HepG2 (cell line): ENCODE data around the gene NSUN3.

Source experiments
- CREB1 ChIP-seq, 2 experiments: fragments of 450-650 bp in 1 of 2; IDR thresholded peaks; 2 replicates each; pipeline ENCODE4 v1.6.1; 2016 to 2017; ENCODE audit warnings: control low read depth in 1 of 2, mild to moderate bottlenecking in 1 of 2, missing compliant biosample characterization in 1 of 2, missing genetic modification characterization in 1 of 2
- FOXK2 ChIP-seq: fragments of 450-650 bp; IDR thresholded peaks from 2 replicates; pipeline ENCODE4 v1.6.1; 2016
- PHB2 ChIP-seq: fragments of 450-650 bp; IDR thresholded peaks from 2 replicates; pipeline ENCODE4 v1.6.1; 2018; ENCODE audit not compliant: partially characterized antibody
- RBFOX2 ChIP-seq: fragments of 200-400 bp; formaldehyde crosslinking; IDR thresholded peaks from 2 replicates; pipeline ENCODE4 v1.6.1; 2017; ENCODE audit warnings: low read depth, mild to moderate bottlenecking, low read length
- SMAD1 ChIP-seq: sonication (generic); formaldehyde crosslinking; IDR thresholded peaks from 2 replicates; pipeline ENCODE4 v1.4.0; 2020; ENCODE audit warnings: missing genetic modification reagents, low read depth, mild to moderate bottlenecking, borderline replicate concordance
- TCF12 ChIP-seq, 2 experiments: fragments of 450-650 bp in 1 of 2; sonication (generic) in 1 of 2; formaldehyde crosslinking in 1 of 2; IDR thresholded peaks; 2 replicates each; pipeline versions ENCODE4 v1.6.1 to v1.8.0; 2017 to 2022; ENCODE audit warnings: antibody characterized with exemption in 1 of 2, mild to moderate bottlenecking in 1 of 2, missing genetic modification reagents in 1 of 2, moderate library complexity in 1 of 2
- ZFP36L1 ChIP-seq: sonication (generic); formaldehyde crosslinking; IDR thresholded peaks from 2 replicates; pipeline ENCODE4 v1.8.0; 2022; ENCODE audit warnings: mild to moderate bottlenecking, missing genetic modification reagents, moderate library complexity
- TF ChIP-seq, protein P1 (sequence below): IDR thresholded peaks from 2 replicates; pipeline ENCODE4 v1.6.1; 2016
- TF ChIP-seq, protein P2 (sequence below): sonication (generic); formaldehyde crosslinking; IDR thresholded peaks from 2 replicates; pipeline ENCODE4 v1.5.0; 2020; ENCODE audit warnings: mild to moderate bottlenecking, missing genetic modification reagents, moderate library complexity
- TF ChIP-seq, protein P3 (sequence below): sonication (generic); formaldehyde crosslinking; IDR thresholded peaks from 2 replicates; pipeline ENCODE4 v1.9.0; 2021; ENCODE audit warnings: missing genetic modification reagents, borderline replicate concordance

DNA sequence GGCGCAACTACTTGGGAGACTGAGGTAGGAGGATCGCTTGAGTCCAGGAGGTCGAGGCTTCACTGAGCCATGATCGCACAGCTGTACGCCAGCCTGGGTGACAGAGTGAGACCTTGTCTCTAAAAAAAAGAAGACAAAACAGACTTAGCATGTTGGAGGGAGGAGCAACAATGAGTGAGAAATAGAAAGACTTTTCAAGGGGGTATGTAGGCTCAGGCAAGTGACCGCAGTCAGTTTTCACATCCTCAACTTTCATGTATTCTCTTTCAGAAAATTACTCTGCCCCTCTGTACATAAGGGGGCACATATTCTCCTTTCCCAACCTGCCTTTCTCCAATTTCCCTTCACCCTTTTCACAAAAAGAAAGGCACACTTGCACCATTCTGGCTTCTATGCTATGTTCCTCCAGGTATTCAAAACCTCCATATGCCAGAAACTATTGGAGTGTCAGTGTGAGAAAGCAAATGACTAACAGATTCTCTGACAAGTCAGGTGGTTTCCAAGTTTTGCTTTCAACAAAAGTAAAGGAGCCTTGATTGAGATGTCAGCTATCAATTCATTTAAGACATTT lies 7.6 kb downstream of the NSUN3 start:
- no peak for TF ChIP-seq RBFOX2
- TF ChIP-seq CREB1 (IDR thresholded peaks at IDR 0.05): no peak
- TF ChIP-seq CREB1 (CRISPR knock-in tag; IDR thresholded peaks at IDR 0.05): no peak
- TF ChIP-seq, protein P1, sequence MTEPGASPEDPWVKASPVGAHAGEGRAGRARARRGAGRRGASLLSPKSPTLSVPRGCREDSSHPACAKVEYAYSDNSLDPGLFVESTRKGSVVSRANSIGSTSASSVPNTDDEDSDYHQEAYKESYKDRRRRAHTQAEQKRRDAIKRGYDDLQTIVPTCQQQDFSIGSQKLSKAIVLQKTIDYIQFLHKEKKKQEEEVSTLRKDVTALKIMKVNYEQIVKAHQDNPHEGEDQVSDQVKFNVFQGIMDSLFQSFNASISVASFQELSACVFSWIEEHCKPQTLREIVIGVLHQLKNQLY (CRISPR knock-in tag): no peak
- TF ChIP-seq, protein P2, sequence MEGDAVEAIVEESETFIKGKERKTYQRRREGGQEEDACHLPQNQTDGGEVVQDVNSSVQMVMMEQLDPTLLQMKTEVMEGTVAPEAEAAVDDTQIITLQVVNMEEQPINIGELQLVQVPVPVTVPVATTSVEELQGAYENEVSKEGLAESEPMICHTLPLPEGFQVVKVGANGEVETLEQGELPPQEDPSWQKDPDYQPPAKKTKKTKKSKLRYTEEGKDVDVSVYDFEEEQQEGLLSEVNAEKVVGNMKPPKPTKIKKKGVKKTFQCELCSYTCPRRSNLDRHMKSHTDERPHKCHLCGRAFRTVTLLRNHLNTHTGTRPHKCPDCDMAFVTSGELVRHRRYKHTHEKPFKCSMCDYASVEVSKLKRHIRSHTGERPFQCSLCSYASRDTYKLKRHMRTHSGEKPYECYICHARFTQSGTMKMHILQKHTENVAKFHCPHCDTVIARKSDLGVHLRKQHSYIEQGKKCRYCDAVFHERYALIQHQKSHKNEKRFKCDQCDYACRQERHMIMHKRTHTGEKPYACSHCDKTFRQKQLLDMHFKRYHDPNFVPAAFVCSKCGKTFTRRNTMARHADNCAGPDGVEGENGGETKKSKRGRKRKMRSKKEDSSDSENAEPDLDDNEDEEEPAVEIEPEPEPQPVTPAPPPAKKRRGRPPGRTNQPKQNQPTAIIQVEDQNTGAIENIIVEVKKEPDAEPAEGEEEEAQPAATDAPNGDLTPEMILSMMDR: no peak
- no peak for TF ChIP-seq ZFP36L1 (CRISPR knock-in tag)
- no peak for TF ChIP-seq PHB2
- TF ChIP-seq, protein P3, sequence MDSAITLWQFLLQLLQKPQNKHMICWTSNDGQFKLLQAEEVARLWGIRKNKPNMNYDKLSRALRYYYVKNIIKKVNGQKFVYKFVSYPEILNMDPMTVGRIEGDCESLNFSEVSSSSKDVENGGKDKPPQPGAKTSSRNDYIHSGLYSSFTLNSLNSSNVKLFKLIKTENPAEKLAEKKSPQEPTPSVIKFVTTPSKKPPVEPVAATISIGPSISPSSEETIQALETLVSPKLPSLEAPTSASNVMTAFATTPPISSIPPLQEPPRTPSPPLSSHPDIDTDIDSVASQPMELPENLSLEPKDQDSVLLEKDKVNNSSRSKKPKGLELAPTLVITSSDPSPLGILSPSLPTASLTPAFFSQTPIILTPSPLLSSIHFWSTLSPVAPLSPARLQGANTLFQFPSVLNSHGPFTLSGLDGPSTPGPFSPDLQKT (CRISPR knock-in tag): no peak
- TF ChIP-seq SMAD1: no peak
- TF ChIP-seq FOXK2: no peak
- no peak for TF ChIP-seq TCF12 (IDR thresholded peaks at IDR 0.05)
- no peak for TF ChIP-seq TCF12 (CRISPR knock-in tag; IDR thresholded peaks at IDR 0.05)
